NB4 (cell line): ENCODE results near the gene OR10G7.

Experiments
- CTCF ChIP-seq: IDR thresholded peaks from one replicate; pipeline ENCODE4 v1.5.1; 2012; ENCODE audit warnings: low read depth, low read length
- MAX ChIP-seq: IDR thresholded peaks from 2 replicates; pipeline ENCODE4 v1.6.1; 2011; ENCODE audit warnings: low read depth, low read length
- MYC ChIP-seq: IDR thresholded peaks from 2 replicates; pipeline ENCODE4 v1.6.1; 2011; ENCODE audit warnings: low read depth, low read length
- POLR2A ChIP-seq: IDR thresholded peaks from 2 replicates; pipeline ENCODE4 v1.6.1; 2011; ENCODE audit warnings: mild to moderate bottlenecking; ENCODE audit not compliant: insufficient read length; ENCODE audit errors: extremely low read depth

GRCh38 chr11:124074554-124074953, 33.4 kb upstream of the OR10G7 start:
- no peak for TF ChIP-seq CTCF
- no peak for TF ChIP-seq MAX
- TF ChIP-seq POLR2A: no peak
- TF ChIP-seq MYC: no peak
